GDM1 (cell line): Measurements from ENCODE around the gene ZNF792.
"Not testable (repeated sequence)": the region's sequence is repeated elsewhere in the genome, so short reads cannot be mapped to it uniquely, and the experiment has no call there.

Source experiments
- DNase-seq: peaks from one replicate; lab custom pipeline; 2025; lab: John Stamatoyannopoulos, UW

ZNF792 gene

DNA sequence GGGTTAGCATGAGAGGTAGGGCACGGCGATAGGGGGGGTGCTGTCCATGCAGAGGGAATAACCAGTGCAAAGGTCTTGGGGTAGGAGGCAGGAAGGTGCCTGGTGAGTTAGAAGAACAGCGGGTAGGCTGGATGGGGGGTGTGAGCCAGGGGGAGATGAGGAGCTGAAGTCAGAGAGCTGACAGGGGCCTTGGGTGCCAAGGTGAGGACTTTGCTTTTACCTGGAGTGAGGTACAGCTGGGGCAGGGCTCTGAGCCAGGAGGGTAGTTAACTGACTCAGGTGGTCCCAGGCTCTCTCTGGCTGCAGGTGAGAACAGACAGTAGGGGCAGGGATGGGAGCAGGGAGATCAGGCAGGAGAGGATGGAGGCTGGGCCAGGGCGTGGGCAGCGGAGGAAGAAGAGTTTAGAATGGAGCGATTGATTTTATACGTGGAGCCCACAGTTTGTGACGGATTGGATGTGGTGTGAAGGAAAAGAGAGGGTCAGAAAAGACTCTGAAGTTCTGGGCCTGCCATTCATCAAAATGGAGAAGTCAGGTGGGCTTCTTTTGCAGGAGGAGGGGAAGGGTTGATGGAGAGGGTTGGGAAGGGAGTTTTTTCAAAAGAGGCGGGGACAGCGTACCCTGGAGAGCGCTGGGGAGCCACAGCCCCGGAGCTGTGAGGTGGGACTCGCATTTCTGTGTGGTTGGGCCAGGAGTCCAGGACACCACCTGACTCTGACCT lies 34.9 kb upstream of the ZNF792 start:
- DNase-seq: peak; percentile 27

DNA sequence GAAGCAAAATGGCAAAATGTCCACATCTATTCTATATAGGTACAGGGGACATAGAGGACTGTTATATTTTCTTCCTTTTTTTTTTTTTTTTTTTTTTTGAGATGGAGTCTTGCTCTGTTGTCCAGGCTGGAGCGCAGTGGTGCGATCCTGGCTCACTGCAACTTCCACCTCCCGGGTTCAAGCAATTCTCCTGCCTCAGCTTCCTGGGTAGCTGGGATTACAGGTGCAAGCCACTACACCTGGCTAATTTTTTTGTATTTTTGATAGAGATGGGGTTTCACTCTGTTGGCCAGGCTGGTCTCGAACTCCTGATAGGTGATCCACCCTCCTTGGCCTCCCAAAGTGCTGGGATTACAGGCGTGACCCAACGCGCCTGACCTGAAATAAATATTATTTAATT lies 34.2 kb upstream of the ZNF792 start:
- not testable (repeated sequence) for DNase-seq

DNA sequence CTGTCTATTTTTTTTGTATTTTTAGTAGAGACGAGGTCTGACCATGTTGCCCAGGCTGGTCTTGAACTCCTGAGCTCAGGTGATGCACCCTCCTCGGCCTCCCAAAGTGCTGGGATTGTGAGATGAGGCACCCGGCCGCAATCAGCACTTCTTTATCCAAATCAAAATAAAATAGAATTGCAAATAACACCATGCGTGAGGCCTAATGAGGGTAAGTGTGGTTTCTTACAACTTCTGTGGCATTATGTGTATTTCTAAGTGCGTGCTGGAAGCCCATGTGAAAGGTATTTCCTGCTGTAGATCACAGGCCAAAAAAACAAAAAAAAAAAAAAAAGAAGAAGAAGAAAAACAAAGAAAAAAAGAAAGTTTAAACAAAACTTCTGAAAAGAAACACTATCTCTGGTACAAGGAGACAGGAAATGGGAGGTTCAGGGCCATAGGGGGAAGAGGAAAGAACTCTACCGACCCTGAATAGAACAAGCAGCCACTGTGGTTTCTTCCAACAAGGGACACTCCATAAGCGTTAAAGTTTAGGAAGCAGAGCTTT lies 33.1 kb upstream of the ZNF792 start:
- DNase-seq: peak; percentile 31

DNA sequence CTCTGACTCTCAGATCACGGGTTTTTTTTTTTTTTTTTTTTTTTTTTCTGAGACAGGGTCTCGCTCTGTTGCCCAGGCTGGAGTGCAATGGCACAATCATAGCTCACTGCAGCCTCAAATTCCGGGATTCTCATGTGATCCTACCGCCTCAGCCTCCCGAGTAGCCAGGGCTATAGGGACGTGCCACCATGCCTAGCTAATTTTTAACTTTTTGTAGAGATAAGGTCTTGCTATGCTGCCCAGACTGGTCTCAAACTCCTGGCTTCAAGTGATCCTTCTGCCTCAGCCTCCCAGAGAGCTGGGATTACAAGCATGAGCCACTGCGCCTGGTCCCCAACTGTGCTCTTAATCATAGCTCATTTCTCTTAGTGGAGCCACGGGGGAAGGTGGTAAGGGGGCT lies 31.5 kb upstream of the ZNF792 start:
- DNase-seq: no peak

DNA sequence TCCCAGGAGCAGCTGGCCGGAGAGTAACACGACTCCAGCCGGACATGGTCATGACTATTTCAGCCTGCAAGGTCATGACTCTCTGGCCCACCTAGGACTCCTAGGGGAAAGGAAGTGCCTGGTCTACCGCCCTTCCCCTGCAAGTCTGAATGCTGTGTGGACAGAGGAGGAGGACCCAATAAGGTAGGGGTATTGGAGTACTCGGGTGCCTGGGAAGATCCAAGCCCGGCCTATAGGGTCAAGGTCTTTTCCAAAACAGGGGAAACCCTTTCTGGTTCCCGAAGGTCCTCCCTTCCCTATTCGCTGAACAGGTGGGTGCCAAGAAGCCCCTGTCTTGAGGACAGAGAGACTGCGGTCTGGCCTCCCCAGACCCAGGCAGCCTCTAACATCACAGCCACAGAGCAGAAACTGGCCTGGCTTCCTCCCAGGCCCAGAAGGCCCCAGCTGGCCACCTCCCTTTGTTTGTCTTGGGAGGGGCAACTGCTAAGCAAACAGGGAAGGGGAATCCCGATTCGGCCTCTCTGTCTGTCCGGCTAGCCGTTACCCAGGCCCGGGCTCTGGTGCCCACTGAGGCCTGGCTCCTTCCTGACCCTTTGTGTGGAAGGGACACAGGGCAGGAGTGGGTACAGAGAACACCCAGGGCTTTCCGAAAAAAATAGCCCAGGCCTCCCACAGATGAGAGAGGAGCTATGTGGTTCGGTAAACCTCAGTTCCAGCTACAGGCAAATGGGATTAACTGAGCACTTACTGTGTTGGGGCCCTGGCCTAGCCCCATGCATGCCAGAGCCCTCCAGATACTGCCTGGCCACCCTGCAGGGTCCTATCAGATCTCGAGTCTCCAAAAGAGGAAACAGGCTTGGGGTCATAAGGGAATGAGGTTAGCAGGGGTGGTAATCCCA lies 30.9 kb upstream of the ZNF792 start:
- no peak for DNase-seq

DNA sequence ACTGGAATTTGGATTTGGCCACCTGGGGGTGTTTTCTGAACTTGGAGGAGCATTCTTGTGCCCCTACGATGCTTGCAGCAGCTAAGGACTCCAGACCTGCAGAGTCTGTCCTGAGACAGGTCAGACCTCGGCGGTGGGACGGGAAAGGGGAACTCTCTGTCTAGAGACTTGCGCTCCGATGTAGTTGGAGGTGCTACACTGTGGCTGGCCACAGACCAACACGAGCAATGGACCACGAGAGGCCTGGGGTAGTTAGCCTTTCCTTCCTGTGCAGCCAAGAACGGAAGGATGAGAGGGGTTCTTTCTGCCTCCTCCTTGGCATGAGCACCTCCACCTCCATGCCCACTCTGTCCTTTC lies 30.2 kb upstream of the ZNF792 start:
- DNase-seq: no peak

DNA sequence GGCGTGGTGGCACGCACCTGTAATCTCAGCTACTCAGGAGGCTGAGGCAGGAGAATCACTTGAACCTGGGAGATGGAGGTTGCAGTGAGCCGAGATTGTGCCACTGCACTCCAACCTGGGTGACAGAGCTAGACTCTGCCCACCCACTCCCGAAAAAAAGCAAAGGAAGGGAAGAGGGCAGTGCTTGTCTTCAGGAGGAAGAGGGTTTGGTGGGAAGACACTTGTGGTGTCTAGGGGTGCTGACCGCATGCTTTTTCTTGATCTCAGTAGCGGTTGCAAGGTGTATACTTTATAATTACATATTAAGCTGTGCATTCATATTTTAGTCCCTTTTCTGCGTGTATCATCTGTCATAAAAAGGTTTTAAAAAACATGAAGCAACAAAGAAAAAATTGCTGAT lies 28.6 kb upstream of the ZNF792 start:
- not testable (repeated sequence) for DNase-seq

DNA sequence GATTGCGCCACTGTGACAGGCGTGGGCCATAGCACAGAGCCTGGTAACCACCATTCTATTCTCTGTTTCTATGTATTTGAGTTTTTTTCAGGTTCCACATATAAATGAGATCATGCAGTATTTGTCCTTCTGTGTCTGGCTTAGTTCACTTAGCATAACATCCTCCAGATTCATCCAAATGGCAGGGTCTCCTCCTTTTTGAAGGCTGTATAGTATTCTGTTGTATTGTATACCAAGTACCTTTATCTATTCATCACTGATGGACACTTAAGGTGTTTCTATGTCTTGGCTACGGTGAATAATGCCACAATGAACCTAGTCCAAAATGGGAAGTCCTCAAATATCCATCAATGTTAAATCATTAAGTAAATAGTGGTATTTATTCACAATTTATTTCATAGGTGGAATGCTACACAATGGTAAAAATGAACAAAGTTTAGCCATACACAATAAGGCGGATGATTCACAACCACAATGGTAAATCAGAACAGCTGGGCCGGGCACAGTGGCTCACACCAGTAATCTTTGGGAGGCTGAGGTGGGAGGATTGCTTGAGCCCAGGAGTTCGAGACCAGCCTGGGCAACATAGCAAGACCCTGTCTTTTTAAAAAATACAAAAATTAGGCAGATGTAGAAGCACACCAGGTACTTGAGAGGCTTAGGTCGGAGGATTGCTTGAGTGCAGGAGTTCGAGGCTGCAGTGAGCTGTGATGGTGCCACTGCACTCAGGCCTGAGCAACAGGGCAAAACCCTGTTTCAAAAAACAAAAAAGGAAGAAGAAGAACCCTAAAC lies 27.7 kb upstream of the ZNF792 start:
- no peak for DNase-seq

DNA sequence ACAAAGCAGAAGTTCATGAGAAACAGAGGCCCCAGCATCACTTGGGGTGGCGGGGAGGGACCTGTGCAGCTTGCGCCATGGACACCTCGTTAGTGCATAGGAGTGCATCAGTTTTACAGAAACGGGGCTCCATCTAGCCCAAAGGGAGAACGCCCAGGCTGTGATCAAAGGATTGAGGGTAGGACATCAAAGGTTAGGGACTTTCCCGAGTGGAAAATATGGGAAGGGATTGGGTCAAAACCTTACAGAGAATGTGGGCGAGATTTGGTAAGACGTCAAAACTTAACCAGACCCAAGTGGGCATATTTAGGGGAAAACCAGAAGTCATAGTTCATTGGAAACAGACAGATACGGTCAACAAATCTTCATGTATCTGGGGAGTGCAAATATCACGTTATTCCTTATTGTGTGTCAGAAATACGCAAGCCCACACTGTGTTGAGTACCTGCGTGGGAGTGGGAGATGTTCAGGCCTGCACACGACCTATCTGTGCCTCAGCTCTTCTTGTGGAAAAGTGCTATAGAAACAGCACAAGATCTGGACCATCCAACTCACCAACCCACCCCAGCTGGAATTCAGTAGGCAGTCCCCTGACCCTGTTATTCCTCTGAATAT lies 26.7 kb upstream of the ZNF792 start:
- no peak for DNase-seq

DNA sequence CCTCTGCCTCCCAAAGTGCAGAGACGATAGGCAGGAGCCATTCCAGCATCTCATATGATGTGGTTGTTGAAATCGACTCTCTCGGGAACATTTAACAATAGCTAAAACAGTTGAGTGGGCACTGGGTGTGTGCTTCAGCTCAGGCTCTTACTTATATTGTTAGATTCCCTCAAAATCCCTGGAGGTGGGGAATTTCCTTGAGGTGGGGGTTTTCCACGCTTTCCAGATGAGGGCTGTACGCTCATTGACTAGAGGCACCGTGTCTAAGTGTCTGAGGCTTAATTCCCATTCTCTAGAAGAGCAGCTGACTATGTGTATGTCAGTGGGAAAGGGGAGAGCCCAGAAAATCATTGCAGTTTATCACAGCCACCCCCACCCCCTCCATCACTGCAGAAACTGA lies 25.3 kb upstream of the ZNF792 start:
- DNase-seq: no peak

DNA sequence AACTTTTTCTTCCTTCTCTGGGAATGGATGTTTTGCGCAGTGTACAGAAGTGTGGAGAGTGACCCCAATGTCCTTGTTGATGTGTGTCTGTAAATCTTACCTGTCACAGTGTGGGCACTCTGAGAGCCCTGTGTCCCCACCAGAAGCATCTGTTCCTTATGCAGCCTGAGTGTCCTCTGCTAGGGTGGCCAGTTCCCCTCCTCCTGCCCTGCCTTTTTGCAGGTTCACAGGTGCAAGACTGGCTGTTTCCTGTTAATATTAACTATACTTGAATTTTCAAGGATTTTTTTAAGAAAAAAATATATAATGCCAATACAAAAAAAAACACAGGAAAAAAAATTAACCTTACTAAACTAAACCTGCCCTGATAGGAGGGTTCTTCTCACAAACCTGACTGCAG lies 24.1 kb upstream of the ZNF792 start:
- DNase-seq: no peak

DNA sequence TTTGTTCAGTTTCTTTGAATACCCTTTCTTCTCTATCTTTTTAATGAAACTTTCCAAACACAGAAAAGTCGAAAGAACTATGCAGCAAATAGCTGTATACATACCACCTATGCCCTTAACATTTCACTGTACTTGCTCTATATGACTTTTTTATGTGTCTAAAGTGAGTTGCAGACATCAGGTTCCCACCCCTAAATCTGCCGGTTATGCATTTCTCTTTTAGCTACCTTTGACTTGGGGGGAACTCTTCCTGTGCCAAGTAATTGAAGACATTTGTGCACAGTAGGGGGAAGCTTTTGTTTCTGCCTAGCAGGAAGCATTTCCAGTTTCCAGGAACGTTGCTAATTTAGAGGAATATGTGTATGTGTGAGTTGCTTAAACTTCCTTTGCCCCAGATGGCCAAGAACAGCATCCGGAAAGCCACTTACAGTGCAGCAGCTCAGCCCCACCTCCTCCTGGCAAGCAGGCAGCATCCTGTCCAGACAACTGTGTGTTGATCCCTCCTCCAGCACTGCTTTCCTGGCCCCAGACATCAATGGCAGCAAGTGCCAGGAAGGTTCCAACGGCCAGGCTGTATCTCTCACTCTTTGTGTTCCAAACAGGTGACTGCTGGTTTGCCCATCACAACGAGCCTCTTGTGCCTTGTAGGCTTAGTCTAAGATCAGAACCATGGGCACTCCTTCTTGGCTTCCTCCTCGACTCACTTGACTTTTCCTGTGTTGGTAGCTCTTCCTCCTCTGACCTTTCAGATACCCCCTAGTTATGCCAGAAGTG lies 21.4 kb upstream of the ZNF792 start:
- DNase-seq: no peak

DNA sequence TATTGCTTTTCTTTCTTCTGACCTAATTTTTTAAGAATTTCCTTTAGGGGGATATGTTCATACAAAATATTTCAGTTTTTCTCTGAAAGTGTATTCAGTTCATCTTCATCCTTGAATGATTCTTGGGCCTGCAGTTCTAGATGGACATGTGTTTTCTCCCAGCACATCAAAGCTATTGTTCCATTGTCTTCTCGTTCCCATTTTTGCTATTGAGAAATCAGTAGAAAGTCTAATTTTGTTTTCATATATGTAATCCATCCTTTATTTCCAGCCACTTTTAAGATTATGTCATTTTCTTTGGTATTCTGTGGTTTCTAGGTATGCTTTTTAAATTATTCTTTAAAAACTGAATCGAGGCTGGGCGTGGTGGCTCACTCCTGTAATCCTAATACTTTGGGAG lies 20.3 kb upstream of the ZNF792 start:
- no peak for DNase-seq

DNA sequence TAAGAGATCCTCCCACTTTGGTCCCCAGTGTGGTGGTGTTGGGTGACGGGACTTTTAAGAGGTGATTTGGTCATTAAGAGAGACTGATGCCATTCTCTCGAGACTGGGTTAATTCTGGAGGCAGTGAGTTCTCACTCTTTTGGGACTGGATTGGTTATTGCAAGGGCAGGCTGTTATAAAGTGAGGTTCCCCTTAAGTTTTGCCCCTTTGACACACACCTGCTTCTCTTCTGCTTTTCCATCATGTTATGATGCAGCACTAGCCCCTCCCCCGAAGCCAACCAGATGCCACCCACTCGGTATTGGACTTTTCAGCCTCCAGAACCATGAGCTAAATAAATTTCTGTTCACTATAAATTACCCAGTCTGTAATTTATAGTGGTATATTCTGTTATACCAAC lies 19.8 kb upstream of the ZNF792 start:
- no peak for DNase-seq

DNA sequence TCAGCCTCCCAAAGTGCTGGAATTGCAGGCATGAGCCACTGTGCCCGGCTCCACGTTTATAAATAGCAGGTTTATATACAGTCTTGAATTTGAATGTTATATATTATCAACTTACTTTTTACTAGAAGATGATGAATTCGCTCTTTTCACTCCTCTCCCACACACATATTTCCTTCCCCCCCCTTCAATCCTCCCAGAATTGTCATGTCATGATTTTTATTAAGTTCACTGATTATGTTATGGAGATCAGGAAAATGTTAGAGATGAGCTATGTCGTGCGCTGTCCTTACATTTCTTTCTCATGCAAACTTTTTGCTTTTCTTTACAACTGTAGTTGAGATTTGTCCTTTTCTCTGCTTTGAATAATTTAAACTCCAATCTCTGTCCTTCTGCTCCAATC lies 18.2 kb upstream of the ZNF792 start:
- DNase-seq: no peak

DNA sequence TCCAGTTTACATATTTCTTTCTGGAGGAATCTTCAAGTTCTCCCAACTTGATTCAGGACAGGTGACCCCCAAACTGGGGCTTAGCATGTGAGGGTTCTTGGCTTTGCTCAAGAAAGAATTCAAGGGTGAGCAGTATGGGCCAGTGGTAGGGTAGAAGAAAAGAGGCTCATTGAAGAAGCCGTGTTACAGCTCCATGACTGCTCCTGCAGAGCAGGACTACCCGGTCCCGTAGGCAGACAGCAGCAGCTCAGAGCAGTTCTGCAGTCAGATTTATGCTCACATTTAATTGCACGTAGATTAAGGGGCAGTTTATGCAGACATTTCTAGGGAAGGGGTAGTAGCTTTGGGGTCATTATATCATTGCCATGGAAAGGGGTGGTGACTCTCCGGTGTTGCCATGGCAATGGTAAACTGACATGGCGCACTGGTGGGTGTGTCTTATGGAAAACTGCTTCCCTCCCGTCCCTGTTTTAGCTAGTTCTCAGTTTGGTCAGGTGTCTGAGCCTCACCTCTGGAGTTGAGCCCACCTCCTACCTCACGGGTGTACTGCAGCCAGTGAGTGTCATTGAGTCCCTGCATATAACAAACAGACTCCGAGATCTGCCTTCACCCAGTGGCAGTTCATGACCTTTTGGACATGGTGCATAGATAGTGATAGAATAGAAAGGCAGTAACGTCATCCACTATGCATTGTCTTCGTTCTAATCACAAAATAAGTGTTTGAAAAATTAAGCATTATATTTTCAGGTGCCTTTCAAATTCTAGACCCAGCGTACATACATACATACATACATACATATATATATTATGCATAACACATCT lies 16.0 kb upstream of the ZNF792 start:
- DNase-seq: no peak

DNA sequence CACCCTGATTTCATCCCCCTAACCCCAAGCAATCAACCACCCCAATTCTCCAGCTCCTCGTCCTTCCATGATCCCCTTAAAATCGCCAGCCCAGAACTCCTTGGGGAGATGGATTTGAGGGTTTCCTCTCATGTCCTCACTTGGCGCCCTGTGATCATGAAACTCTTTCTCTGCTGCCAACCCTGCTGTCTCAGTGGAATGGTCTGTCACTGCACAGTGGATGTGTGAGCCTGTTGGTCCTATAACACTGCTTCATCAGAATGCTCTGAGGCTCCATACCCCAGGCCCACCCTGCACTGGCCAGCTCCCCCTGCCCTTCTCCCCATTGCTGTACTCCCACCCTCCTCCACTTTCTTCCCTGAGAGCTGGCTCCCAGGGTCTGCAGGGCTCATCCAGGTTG lies 12.6 kb upstream of the ZNF792 start:
- no peak for DNase-seq

DNA sequence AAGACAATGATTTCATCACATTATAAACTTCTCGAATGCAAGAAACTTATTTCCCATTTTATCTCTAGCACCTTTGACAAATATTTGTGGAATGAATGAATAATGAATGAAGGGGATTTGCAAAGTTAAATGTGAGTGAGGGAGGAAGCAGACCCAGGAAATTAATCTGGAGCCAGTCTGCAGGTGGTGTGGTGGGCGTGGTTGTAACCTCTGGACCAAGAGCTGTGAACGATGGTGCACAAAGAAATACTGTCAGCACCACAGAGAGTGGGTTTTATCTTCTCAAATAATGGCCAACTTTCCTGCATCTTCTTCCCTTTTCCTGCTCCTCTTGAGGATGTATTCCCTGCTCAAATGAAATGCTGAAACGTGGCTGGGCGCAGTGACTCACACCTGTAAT lies 11.0 kb upstream of the ZNF792 start:
- no peak for DNase-seq

DNA sequence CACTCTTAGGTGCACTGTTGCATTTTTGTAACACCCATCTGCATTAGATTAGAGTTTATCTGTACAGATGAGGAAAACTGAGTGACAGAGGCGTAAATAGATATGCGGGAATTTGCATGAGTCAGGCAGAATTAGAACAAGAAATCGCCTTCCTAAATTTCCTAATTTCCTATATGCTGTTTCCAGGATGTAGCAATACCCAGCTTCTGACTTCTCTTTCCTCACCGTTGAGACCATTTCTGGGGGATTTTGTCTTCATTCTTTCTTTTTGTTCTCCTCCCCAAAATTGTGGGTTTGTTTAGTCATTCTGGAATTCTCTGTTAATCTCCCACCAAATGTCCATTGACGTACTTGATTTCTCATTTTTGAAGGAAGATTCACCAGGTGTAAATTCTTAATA lies 10.6 kb upstream of the ZNF792 start:
- no peak for DNase-seq

DNA sequence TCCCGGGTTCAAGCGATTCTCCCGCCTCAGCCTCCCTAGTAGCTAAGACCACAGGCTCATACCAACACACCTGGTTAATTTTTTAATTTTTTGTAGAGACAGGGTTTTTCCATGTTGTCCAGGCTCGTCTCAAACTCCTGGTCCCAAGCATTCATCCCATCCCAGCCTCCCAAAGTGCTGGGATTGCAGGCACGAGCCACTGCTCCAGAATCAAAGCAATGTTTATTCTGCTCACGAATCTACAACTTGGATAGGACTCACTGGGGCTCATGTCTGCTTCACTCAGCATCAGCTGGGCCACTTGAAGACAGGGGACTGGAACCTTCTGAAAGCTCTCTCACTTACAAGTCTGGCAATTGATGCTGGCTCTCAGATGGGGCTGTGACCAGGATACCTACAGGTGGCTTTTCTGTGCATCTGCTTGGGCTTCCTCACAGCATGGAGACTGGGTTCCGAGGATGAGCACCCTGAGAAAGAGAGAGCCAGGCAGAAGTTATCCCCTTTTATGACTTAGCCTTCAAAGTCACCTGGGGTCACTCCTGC lies 8.2 kb upstream of the ZNF792 start:
- DNase-seq: no peak
